T-cell (primary cell): Measurements from ENCODE around the gene GRID1. TPM values are rescaled to one million over a fixed set of nuclear protein-coding genes. Genes with fewer than 3 reads are reported as not detected.

Source experiments
- ATAC-seq, 4 experiments: fragments of 200-7000 bp in 3 of 4; fragments of 150-1000 bp in 1 of 4; cut with Tn5 transposase; replicated peaks in 1 of 4; 1 replicate in 3 of 4; 2 replicates in 1 of 4; pipeline ENCODE4 v1.10.0; 2021; ENCODE audit warnings: moderate library complexity in 3 of 4, mild to moderate bottlenecking in 2 of 4, moderate number of reproducible peaks in 1 of 4
- CTCF ChIA-PET, 2 donors: fragments of 300-600 bp; sonication (Branson Sonifier 250); formaldehyde crosslinking; loops; one replicate each; lab custom pipeline; 2022; ENCODE audit warnings: antibody characterized with exemption in 2 of 2; lab: Charles Lee
- POLR2A ChIA-PET, 2 donors: fragments of 300-600 bp; sonication (Branson Sonifier 250); formaldehyde crosslinking; loops; one replicate each; lab custom pipeline; 2022; ENCODE audit warnings: antibody characterized with exemption in 2 of 2; lab: Charles Lee
- DNase-seq, 35 experiments: peaks; one replicate each; pipeline versions ENCODE4 v3.0.0 to v3.0.0-alpha.2; 2013 to 2023
- H3K27ac ChIP-seq: one replicate; pipeline ENCODE4 v1.5.1; 2013; ENCODE audit warnings: low read length
- H3K27me3 ChIP-seq, 2 experiments: replicated peaks in 1 of 2; 1 replicate in 1 of 2; 2 replicates in 1 of 2; pipeline versions ENCODE4 v1.6.1 to v1.7.0; 2013; ENCODE audit warnings: low read length in 1 of 2, mixed read lengths in 1 of 2; ENCODE audit not compliant: control insufficient read depth in 2 of 2, insufficient read depth in 2 of 2; ENCODE audit errors: extremely low read depth in 1 of 2
- H3K36me3 ChIP-seq, 2 donors: 1 replicate in 1 of 2; 2 replicates in 1 of 2; pipeline versions ENCODE4 v1.6.1 to v1.7.0; 2013; ENCODE audit warnings: low read length in 1 of 2; ENCODE audit not compliant: control insufficient read depth in 2 of 2, insufficient read depth in 1 of 2; ENCODE audit errors: extremely low read depth in 1 of 2
- H3K4me1 ChIP-seq, 2 experiments: 1 replicate in 1 of 2; 2 replicates in 1 of 2; pipeline versions ENCODE4 v1.6.1 to v1.7.0; 2013; ENCODE audit warnings: low read length in 2 of 2, mixed read lengths in 1 of 2; ENCODE audit not compliant: insufficient read depth in 2 of 2, control insufficient read depth in 1 of 2; ENCODE audit errors: extremely low read depth in 1 of 2
- H3K4me3 ChIP-seq, 2 donors: 1 replicate in 1 of 2; 2 replicates in 1 of 2; pipeline versions ENCODE4 v1.5.1 to v1.7.0; 2013; ENCODE audit warnings: mild to moderate bottlenecking in 2 of 2, low read length in 1 of 2, moderate library complexity in 1 of 2; ENCODE audit not compliant: control insufficient read depth in 1 of 2; ENCODE audit errors: extremely low read depth in 1 of 2
- H3K9me3 ChIP-seq: 2 replicates; pipeline ENCODE4 v1.7.0; 2013
- H3K27ac Mint-ChIP-seq, 2 donors: one replicate each; pipeline ENCODE4 v1.8.0; 2020 to 2021; ENCODE audit warnings: mild to moderate bottlenecking in 2 of 2, mixed read lengths in 2 of 2
- H3K27me3 Mint-ChIP-seq, 2 donors: one replicate each; pipeline ENCODE4 v1.8.0; 2021 to 2022; ENCODE audit warnings: mixed read lengths in 2 of 2
- H3K36me3 Mint-ChIP-seq: one replicate; pipeline ENCODE4 v1.8.0; 2021; ENCODE audit warnings: mixed read lengths
- H3K4me1 Mint-ChIP-seq, 3 donors: one replicate each; pipeline ENCODE4 v1.8.0; 2020 to 2022; ENCODE audit warnings: mixed read lengths in 3 of 3, mild to moderate bottlenecking in 1 of 3
- H3K4me3 Mint-ChIP-seq, 3 donors: one replicate each; pipeline ENCODE4 v1.8.0; 2020 to 2022; ENCODE audit warnings: mild to moderate bottlenecking in 3 of 3, mixed read lengths in 3 of 3, moderate library complexity in 3 of 3
- H3K9me3 Mint-ChIP-seq, 3 donors: one replicate each; pipeline ENCODE4 v1.8.0; 2020 to 2022; ENCODE audit warnings: mixed read lengths in 3 of 3
- WGBS: methylation state at CpG from one replicate; pipeline ENCODE4 v1.1.5; 2013; ENCODE audit warnings: missing lambda C conversion rate; ENCODE audit not compliant: insufficient coverage; 5-methylcytosine and 5-hydroxymethylcytosine counted together
- total RNA-seq, 35 experiments: library from RNA in 6 of 35; stranded (reverse) in 6 of 35; fragments of 120-200 nt in 1 of 35; gene quantifications; one replicate each; pipeline versions ENCODE4 v1.2.1 to v1.2.4 and lab custom pipeline; 2013 to 2026

Gene GRID1
- total RNA-seq, 5 donors from 2014 or later (not counting 1 experiment from before 2014, with no cell fraction given) = 0.68 TPM; not detected in 4

- Mint-ChIP-seq H3K4me3 (no peak overlapping the region), H3K27me3 (peaks cover 0 to 4% of the 10 kb centered on the region in 2 donors), H3K36me3 (no peaks in the 10 kb centered on the region), H3K9me3 (no peaks in the 10 kb centered on the region), H3K4me1 (no peaks in the 10 kb centered on the region), H3K27ac (no peak overlapping the region)
- no peak overlapping the region for H3K27ac ChIP-seq
- H3K4me3 ChIP-seq = no peak overlapping the region
- ChIA-PET POLR2A (no interaction called here), CTCF (no interaction called here)
- DNase-seq = no peak
- H3K4me1 ChIP-seq = no peaks in the 10 kb centered on the region
- ATAC-seq = no peak
- peaks cover 0 to 4% of the 10 kb centered on the region in 2 experiments for H3K27me3 ChIP-seq
- H3K9me3 ChIP-seq = no peaks in the 10 kb centered on the region
- H3K36me3 ChIP-seq = no peaks in the 10 kb centered on the region
- WGBS = 94% methylated on average over 1 of the region's 1 CpG
These were observed 245.4 kb downstream of the GRID1 start for GRCh38 chr10:86121200-86121599.

DNA sequence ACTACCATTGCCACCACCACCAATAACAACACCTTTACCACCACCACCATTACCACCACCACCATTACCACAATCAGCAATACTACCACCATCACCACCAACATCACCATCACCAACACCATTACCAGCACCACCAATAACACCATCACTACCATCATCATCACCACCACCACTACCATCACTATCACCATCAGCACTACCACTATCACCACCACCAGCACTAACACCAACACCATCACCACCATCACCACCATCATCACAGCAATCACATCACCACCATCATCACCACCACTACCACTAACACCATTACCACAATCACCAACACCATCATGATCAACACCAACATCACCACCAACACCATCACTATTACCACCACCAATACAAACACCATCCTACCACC, 249.5 kb downstream of the GRID1 start:
- ATAC-seq = no peak
- Mint-ChIP-seq H3K27me3 (peaks cover 0 to 8% of the 10 kb centered on the region in 2 donors), H3K36me3 (no peaks in the 10 kb centered on the region), H3K4me1 (no peaks in the 10 kb centered on the region), H3K4me3 (no peak overlapping the region), H3K27ac (no peak overlapping the region), H3K9me3 (no peaks in the 10 kb centered on the region)
- Histone ChIP-seq H3K9me3 (no peaks in the 10 kb centered on the region), H3K36me3 (no peaks in the 10 kb centered on the region), H3K4me1 (no peaks in the 10 kb centered on the region), H3K27ac (no peak overlapping the region), H3K27me3 (peaks cover 0 to 9% of the 10 kb centered on the region in 2 experiments), H3K4me3 (no peak overlapping the region)
- DNase-seq = no peak
- ChIA-PET CTCF (no interaction called here), POLR2A (no interaction called here)

- ATAC-seq = no peak
- Histone ChIP-seq H3K36me3 (no peaks in the 10 kb centered on the region), H3K4me1 (no peaks in the 10 kb centered on the region), H3K9me3 (no peaks in the 10 kb centered on the region), H3K27ac (no peak overlapping the region), H3K4me3 (no peak overlapping the region), H3K27me3 (peaks cover 0 to 9% of the 10 kb centered on the region in 2 experiments)
- Mint-ChIP-seq H3K36me3 (no peaks in the 10 kb centered on the region), H3K27ac (no peak overlapping the region), H3K27me3 (peaks cover 0 to 8% of the 10 kb centered on the region in 2 donors), H3K4me1 (no peaks in the 10 kb centered on the region), H3K4me3 (no peak overlapping the region), H3K9me3 (no peaks in the 10 kb centered on the region)
- whole genome bisulfite sequencing = 86% methylated on average over 3 of the region's 3 CpGs
- ChIA-PET POLR2A (no interaction called here), CTCF (no interaction called here)
- no peak for DNase-seq
These were observed 252.6 kb downstream of the GRID1 start for GRCh38 chr10:86113983-86114382.

GRCh38 chr10:86113501-86113900, 253.1 kb downstream of the GRID1 start:
- H3K4me3 Mint-ChIP-seq = no peak overlapping the region
- peaks cover 0 to 9% of the 10 kb centered on the region in 2 experiments for H3K27me3 ChIP-seq
- no peaks in the 10 kb centered on the region for H3K9me3 Mint-ChIP-seq
- ATAC-seq (no peak), DNase-seq (no peak)
- H3K9me3 ChIP-seq = no peaks in the 10 kb centered on the region
- no peaks in the 10 kb centered on the region for H3K4me1 Mint-ChIP-seq
- no peaks in the 10 kb centered on the region for H3K4me1 ChIP-seq
- no peak overlapping the region for H3K4me3 ChIP-seq
- no peaks in the 10 kb centered on the region for H3K36me3 Mint-ChIP-seq
- no peak overlapping the region for H3K27ac Mint-ChIP-seq
- H3K27me3 Mint-ChIP-seq = peaks cover 0 to 8% of the 10 kb centered on the region in 2 donors
- ChIA-PET POLR2A (no interaction called here), CTCF (interaction anchor here in 1 of 2 donors (0.7 kb wide), 1 partner anchor 473 kb away, joined by 3 read pairs; no protein-coding TSS in a partner anchor)
- H3K27ac ChIP-seq = no peak overlapping the region
- WGBS = 83% methylated on average over 2 of the region's 4 CpGs
- H3K36me3 ChIP-seq = no peaks in the 10 kb centered on the region

GRCh38 chr10:86113044-86113443, 253.6 kb downstream of the GRID1 start:
- Histone ChIP-seq H3K4me1 (no peaks in the 10 kb centered on the region), H3K9me3 (no peaks in the 10 kb centered on the region), H3K27ac (no peak overlapping the region), H3K4me3 (no peak overlapping the region), H3K27me3 (peaks cover 0 to 9% of the 10 kb centered on the region in 2 experiments), H3K36me3 (no peaks in the 10 kb centered on the region)
- ChIA-PET CTCF (interaction anchor here in 1 of 2 donors (0.7 kb wide), 1 partner anchor 473 kb away, joined by 3 read pairs; no protein-coding TSS in a partner anchor), POLR2A (no interaction called here)
- H3K36me3 Mint-ChIP-seq = no peaks in the 10 kb centered on the region
- H3K27ac Mint-ChIP-seq = no peak overlapping the region
- H3K9me3 Mint-ChIP-seq = no peaks in the 10 kb centered on the region
- no peak overlapping the region for H3K4me3 Mint-ChIP-seq
- 17% methylated on average over 1 of the region's 1 CpG for WGBS
- no peak for ATAC-seq
- no peaks in the 10 kb centered on the region for H3K4me1 Mint-ChIP-seq
- peaks cover 0 to 8% of the 10 kb centered on the region in 2 donors for H3K27me3 Mint-ChIP-seq
- no peak for DNase-seq

DNA sequence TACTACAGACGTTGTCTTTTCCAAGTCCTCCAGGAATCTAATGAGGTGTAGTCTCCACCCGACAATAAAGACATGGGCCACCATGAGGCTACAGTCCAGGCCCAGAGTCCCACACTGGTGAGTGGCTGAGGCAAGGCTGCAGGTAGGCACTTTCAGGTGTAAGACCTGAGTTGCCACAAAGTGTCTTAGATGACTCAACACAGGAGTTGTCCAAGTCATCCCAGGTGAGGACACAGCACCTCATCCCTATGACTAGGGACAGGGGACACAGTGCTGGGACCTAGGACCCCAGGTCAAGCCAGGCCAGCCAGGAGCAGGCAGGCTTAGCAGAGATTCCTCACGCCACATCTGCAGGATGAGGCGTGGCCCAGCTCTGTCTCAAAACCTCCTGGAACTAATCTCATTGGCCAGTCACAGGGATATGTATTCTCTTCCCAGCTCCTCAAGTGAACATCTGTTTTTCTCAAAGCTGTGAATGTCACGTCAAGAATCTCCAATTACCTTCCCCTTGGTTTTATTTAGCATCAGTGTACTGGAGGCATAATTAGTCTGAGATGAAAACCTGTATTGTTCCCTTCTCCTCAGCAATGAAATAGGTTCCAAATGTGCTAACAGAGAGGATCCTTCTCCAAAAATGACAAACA, 254.6 kb downstream of the GRID1 start:
- 46% methylated on average over 2 of the region's 5 CpGs for WGBS
- no peak for ATAC-seq
- Histone ChIP-seq H3K4me3 (no peak overlapping the region), H3K27ac (no peak overlapping the region), H3K4me1 (no peaks in the 10 kb centered on the region), H3K27me3 (peaks cover 0 to 11% of the 10 kb centered on the region in 2 experiments), H3K36me3 (no peaks in the 10 kb centered on the region), H3K9me3 (no peaks in the 10 kb centered on the region)
- no peak overlapping the region for H3K4me3 Mint-ChIP-seq
- H3K4me1 Mint-ChIP-seq = no peaks in the 10 kb centered on the region
- POLR2A ChIA-PET = no interaction called here
- CTCF ChIA-PET = no interaction called here
- H3K27me3 Mint-ChIP-seq = peaks cover 0 to 8% of the 10 kb centered on the region in 2 donors
- DNase-seq = no peak
- H3K9me3 Mint-ChIP-seq = no peaks in the 10 kb centered on the region
- H3K36me3 Mint-ChIP-seq = no peaks in the 10 kb centered on the region
- H3K27ac Mint-ChIP-seq = no peak overlapping the region
